Epithelial cell of proximal tubule (primary cell): ENCODE data around the gene TMEM260. TPM values are rescaled to one million over a fixed set of nuclear protein-coding genes. Genes with fewer than 3 reads are reported as not detected.
"Not testable (repeated sequence)": the region's sequence is repeated elsewhere in the genome, so short reads cannot be mapped to it uniquely, and the experiment has no call there.

ENCODE experiments used
- DNase-seq: peaks from one replicate; pipeline ENCODE4 v3.0.0-alpha.2; 2011; ENCODE audit warnings: low read depth
- H3K4me3 ChIP-seq: 2 replicates; pipeline ENCODE4 v1.5.1; 2011; ENCODE audit warnings: low read depth, mild to moderate bottlenecking, low read length
- total RNA-seq: library from RNA; depleted of rRNA; stranded (reverse); fragments of >200 nt; gene quantifications from 2 replicates; pipeline ENCODE4 v1.2.3, GENCODE V29; 2015
- TF ChIP-seq, protein P1 (sequence below): conservative IDR thresholded peaks from 2 replicates; pipeline ENCODE4 v1.5.1; 2012; ENCODE audit warnings: low read depth, mild to moderate bottlenecking, low read length

Gene TMEM260
- total RNA-seq, 1 donor from 2014 or later, result 15.9 TPM

DNA sequence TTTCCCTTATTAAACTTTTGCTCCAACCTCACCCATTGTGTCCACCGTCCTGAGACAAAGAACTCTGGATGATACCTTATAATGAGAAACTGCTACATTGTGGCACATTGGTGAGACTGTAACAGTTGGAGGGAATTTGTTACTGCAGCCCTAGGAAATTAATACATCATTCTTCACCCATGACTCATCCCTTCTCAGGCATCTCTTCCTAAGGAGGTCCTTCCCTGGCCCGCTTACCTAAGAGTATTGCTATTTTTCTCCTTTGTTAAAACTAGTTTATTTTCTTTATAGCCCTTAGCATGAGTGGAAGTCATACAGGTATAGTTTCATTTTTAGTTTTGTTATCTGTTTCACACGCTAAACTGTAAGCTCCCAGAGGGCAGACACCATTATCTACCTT lies 87.1 kb downstream of the TMEM260 start:
- no peak overlapping the region for H3K4me3 ChIP-seq

DNA sequence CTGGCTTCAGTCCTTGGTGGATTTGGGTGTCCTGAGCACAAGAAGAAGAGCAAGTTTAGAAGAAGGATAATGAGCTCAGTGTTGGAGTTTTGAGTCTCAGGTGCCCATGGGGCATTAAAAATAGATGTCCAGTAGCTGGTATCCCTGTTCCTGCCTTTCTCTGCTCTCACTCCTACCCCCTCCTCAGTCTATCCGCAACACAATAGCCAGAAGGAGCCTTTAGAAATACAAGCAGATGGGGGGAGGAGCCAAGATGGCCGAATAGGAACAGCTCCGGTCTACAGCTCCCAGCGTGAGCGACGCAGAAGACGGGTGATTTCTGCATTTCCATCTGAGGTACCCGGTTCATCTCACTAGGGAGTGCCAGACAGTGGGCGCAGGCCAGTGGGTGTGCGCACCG lies 87.7 kb downstream of the TMEM260 start:
- not testable (repeated sequence) for DNase-seq, H3K4me3 ChIP-seq

More for the DNA sequence above, 87.1 kb downstream of the TMEM260 start:
- peak; percentile 4 for DNase-seq
- TF ChIP-seq, protein P1, sequence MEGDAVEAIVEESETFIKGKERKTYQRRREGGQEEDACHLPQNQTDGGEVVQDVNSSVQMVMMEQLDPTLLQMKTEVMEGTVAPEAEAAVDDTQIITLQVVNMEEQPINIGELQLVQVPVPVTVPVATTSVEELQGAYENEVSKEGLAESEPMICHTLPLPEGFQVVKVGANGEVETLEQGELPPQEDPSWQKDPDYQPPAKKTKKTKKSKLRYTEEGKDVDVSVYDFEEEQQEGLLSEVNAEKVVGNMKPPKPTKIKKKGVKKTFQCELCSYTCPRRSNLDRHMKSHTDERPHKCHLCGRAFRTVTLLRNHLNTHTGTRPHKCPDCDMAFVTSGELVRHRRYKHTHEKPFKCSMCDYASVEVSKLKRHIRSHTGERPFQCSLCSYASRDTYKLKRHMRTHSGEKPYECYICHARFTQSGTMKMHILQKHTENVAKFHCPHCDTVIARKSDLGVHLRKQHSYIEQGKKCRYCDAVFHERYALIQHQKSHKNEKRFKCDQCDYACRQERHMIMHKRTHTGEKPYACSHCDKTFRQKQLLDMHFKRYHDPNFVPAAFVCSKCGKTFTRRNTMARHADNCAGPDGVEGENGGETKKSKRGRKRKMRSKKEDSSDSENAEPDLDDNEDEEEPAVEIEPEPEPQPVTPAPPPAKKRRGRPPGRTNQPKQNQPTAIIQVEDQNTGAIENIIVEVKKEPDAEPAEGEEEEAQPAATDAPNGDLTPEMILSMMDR, result no peak

DNA sequence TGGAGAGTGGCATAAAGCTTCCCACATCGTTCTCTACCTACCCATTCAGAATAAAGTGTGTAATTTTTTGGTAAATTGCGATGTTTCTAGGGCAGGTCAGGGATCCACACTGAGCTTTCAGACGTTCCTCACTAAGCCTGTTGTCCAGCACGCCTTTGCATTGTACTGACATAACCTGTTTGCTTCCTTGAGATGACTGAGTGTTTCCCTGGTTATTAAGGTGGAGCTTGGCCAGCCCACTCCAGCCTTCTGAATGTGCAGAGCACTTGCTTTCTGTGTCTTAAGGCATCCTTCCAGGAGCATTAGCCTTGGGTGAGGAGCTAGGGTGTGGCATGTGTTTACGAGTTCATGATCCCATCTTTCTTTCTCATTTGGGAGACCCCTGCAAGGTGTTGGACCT lies 96.4 kb downstream of the TMEM260 start:
- H3K4me3 ChIP-seq, result no peak overlapping the region
- no peak for DNase-seq
- TF ChIP-seq, protein P1, result no peak

DNA sequence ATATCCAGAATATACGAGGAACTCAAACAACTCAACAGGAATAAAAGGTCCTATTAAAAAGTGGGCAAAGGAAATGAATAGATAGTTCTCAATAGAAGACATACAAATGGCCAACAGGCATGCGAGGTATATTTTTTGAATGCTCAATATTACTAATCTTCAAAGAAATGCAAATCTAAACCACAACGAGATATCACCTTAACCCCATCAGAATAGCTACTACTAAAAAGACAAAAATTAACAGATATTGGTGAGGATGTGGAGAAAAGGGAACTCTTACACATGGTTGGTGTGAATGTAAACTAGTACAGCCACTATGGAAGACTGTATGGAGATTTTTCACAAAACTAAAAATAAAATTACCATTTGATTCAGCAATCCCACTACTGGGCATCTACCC lies 99.2 kb downstream of the TMEM260 start:
- H3K4me3 ChIP-seq, result no peak overlapping the region
- no peak for DNase-seq
- TF ChIP-seq, protein P1, result no peak

DNA sequence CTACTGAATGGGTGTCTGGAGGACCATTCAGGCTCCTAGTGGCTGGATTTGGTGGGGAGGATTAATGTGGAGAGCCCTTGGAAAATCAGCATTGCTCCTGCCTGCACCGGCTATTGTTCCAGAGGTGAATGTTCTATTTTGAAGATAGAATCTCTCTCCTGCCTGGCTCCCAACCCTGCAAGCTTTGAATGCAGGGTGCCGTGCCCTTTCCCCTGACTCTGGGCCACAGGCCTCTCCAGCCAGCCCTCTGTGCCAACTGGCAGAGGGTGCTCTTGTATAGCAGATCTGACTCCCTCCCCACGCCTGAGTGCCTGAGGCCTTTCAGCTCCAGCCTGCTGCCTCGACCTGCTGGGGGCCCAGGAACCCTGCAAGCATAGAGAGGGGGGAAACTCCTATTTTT lies 106.8 kb downstream of the TMEM260 start:
- DNase-seq, result no peak
- H3K4me3 ChIP-seq, result no peak overlapping the region
- TF ChIP-seq, protein P1, result peak; percentile 42

DNA sequence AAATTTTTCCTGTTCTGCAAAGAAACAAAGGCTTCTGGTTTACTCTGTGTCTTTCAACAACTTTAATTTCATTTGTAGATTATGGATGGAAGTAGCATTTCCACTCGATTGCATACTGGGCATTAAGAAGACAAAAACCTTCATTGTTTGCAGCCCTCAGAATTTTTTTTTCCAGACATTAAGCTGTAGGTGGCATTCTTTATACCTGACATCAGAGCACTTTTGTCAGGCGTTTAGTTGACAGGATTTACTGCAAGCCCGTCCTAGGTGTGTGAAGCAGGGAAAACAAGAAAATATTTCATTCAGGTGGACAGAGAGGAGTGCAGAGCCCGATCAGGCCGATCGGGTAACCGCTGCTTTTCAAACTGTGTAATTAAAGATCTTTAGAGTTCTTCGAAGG lies 107.5 kb downstream of the TMEM260 start:
- TF ChIP-seq, protein P1, result no peak
- no peak overlapping the region for H3K4me3 ChIP-seq
- DNase-seq, result no peak

DNA sequence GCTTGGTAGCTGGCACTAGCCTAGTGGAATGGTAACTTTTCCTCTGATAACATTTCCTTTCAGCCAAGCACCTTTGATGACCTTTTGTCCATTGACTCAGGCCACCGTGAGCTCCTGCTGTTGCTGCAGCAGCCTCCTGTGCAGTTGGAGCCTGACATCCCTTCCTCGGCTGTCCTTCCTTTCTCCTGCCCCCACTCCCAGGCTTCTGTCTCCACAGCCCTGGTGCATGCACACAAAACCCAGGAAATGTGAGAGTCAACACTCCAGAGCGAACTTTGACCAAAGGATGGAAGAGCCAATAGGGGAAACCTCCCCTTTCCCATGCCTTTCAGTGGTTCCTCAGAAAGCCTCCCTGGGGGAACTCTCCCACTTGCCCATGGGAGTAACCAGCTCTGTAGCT lies 115.0 kb downstream of the TMEM260 start:
- TF ChIP-seq, protein P1, result no peak
- DNase-seq, result no peak
- no peak overlapping the region for H3K4me3 ChIP-seq

DNA sequence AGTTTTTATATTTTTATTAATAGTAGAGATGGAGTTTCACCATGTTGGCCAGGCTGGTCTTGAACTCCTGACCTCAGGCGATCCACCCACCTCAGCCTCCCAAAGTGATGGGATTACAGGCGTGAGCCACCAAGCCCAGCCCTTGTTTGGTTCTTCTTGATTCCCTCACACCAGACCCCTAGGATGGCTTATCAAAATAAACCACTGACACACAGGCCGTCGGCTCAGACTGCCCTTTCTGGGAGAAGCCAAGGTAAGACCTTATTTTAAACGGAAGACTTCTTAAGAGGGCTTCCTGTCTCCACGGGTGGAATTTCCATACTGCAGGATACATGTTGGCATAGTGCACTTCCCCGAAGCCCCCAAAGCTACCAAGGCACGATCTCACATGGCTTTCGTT lies 115.6 kb downstream of the TMEM260 start:
- H3K4me3 ChIP-seq, DNase-seq: not testable (repeated sequence)

Other genes starting within 250 kb of the TMEM260 start
- gene OTX2, start 230.7 kb downstream of the TMEM260 start, total RNA-seq, result not detected in 2 replicates